GM21529 (cell line): ENCODE data around the gene PDZRN3.

Experiments used
- ATAC-seq: cut with Tn5 transposase; IDR thresholded peaks from one replicate; pipeline ENCODE4 v1.9.1; 2021; ENCODE audit not compliant: unreplicated experiment

Gene PDZRN3

GRCh38 chr3:73623346-73623745 lies 1.4 kb downstream of the PDZRN3 start:
- no peak for ATAC-seq

GRCh38 chr3:73622091-73622805 lies 2.5 kb downstream of the PDZRN3 start:
- ATAC-seq = no peak

DNA sequence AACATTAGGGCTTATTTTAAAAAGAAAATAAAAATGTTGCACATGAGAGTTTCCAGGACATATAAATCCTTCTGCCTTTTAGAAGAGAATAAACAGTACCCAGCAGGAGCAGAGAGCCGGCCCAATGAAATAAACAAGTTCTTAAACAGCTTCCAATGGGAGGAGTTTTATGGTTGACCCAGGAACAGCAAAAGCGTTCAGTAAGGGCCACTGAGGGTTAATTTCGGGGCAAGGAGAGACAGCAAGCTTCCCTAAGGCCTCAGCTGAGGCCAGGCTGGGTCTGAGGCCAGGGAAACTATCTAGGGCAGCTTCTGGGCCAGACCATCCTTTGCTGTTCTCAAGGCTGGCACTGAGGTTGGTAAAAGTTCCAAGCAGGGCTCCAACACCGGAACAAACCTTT lies 3.4 kb downstream of the PDZRN3 start:
- ATAC-seq = no peak

DNA sequence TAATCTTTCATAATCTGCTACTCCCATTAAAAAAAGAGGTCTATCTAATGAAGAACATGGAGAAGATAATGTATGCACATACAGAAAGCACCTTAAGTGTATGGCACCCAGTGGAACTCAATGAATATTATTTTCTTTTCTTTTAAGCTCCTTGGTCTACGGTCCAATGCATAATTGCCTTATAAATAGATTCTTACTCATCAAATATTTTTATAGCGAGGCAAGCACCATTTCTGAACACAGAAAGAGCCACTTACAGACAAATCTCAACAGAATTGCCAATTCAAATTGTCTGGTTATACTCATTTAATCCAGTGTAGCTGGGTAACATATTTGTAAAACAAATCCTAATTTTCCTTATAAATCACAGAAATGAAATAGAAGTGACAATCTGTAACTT lies 6.3 kb downstream of the PDZRN3 start:
- ATAC-seq = no peak

GRCh38 chr3:73616056-73616455 lies 8.7 kb downstream of the PDZRN3 start:
- no peak for ATAC-seq

DNA sequence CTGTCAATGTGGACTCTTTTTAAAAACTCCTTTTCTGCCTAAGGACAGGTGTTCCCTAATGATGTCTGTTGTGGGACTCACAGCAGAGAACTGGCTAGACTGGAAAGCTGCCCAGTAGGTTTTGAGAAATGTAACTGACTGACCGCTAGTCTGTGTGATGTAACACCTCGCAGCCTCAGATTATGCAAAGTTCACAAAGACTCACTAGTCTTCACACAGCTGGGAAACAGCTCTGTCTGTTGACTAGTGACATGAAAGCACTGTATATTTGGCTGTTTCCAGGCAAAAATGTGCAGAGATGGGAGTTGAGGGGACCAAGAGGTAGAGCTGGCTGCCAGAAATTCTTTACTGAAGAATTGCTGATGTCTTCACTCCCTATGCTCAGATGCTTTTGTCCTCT lies 10.3 kb downstream of the PDZRN3 start:
- ATAC-seq = no peak

DNA sequence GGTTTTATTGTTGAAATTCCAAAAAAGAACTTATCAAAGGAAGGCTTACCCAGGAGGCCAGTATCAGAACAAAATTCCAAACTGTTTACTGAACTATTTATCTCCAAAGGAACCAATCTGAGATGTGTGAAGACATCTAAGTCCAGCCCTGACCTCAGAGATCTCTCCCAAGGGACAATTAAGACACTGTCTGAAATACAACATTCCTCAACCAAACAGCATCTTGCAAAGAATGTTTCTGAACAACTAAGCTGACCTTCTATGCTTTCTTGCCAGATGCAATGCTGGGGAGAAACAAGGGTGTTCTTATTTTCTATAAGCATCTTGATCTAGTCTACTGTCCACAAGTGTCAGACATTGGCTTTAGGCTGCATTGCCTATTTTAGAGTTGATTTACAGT lies 13.6 kb downstream of the PDZRN3 start:
- no peak for ATAC-seq

DNA sequence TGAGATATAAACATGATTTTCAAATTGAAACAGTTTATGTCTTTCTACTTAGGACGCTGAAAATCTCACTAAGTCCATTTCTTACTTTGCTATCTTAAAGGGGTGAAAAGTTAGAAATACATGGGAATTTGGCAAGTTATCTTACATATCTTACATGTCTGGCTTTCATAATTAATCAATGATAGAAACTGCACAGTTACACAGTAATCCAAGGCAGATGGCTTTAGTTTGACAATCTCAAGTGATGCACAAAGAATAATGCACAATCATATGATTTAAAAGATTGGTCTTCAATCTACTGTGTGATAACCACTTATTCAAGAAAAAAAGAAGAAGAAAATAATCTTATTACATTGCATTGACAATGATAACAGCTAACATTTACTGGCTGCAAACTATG lies 14.2 kb downstream of the PDZRN3 start:
- no peak for ATAC-seq

DNA sequence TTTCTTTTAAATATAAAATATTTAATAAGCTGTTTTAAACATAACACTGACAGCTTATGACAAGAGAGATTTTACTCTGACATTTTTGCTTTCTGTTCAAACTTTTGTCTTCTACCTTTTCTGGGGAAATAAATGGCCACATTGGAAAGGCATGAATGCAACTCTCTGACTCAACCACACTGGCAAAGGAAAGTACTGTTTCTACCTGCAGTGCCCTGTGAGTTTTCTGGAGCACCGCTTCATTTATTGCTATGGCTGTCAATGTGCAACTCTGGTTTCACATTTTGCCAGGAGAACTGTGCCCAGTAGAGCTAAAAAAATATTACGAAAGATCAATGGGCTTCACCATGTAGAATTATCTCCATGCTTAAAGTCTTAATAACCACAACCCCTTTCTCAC lies 15.1 kb downstream of the PDZRN3 start:
- ATAC-seq = no peak

DNA sequence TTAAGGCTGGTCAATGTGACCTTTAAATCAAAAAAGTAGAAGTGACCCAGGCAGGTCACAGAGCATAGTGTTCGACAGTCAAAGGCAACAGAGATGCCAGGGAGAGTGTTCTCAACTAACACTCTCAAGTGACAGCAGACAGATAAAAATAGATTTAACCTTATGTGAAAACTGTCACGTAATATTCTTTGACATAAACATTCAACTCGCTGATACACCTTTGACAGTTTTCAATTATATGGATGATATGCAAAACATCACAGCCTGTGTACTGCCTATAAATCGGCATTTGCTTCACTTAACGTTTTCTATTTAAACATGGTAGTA lies 15.5 kb downstream of the PDZRN3 start:
- ATAC-seq = no peak

- no peak for ATAC-seq
These were observed 16.1 kb downstream of the PDZRN3 start for GRCh38 chr3:73608456-73609314.

- no peak for ATAC-seq
These were observed 18.9 kb downstream of the PDZRN3 start for GRCh38 chr3:73605861-73606260.

GRCh38 chr3:73605412-73605811 lies 19.3 kb downstream of the PDZRN3 start:
- no peak for ATAC-seq

- ATAC-seq = no peak
These were observed 20.3 kb downstream of the PDZRN3 start for GRCh38 chr3:73604451-73604850.

- ATAC-seq = no peak
These were observed 21.0 kb downstream of the PDZRN3 start for GRCh38 chr3:73603762-73604171.

GRCh38 chr3:73602170-73602569 lies 22.6 kb downstream of the PDZRN3 start:
- ATAC-seq = no peak

GRCh38 chr3:73601481-73601880 lies 23.3 kb downstream of the PDZRN3 start:
- ATAC-seq = no peak

DNA sequence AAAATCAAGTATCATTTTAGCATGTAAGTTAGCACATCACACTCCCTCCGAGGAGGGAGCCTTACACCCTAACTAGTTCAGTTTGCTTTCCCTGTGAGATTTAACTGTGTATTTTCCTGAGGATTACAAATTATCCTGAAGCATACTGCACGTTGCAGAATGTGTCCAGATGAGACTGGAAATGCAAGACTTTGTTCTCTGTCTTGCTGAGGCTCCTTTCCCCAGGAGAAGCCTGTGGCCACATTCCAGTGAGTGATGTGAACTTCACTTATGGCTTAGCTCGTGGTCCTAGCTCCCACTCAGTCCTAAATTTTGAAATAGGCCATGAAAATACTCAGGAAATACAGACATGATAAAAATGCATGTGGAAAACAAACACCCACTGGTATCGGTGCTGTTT lies 23.7 kb downstream of the PDZRN3 start:
- no peak for ATAC-seq

- no peak for ATAC-seq
These were observed 24.3 kb downstream of the PDZRN3 start for GRCh38 chr3:73600293-73600938.

GRCh38 chr3:73599605-73600004 lies 25.1 kb downstream of the PDZRN3 start:
- ATAC-seq = no peak

GRCh38 chr3:73597476-73597875 lies 27.3 kb downstream of the PDZRN3 start:
- ATAC-seq = no peak
